Keratinocyte (primary cell): ENCODE results near the gene RALGPS2.

ENCODE experiments used
- CTCF ChIP-seq, 3 experiments: IDR thresholded peaks in 1 of 3; conservative IDR thresholded peaks in 1 of 3; optimal IDR thresholded peaks in 1 of 3; 2 replicates in 2 of 3; 3 replicates in 1 of 3; pipeline versions ENCODE3 to v1.5.1; 2011; ENCODE audit warnings: low read length in 3 of 3, mild to moderate bottlenecking in 3 of 3, moderate library complexity in 2 of 3, control low read depth in 1 of 3, inconsistent platforms in 1 of 3; ENCODE audit not compliant: insufficient read depth in 2 of 3; ENCODE audit errors: extremely low read depth in 1 of 3
- EZH2 ChIP-seq: IDR thresholded peaks from one replicate; pipeline ENCODE4 v1.6.1; 2012; ENCODE audit warnings: inconsistent platforms, mild to moderate bottlenecking, low read length, moderate library complexity

- no peak for TF ChIP-seq CTCF (optimal IDR thresholded peaks at IDR 0.05 in 1 of 3, IDR thresholded peaks at IDR 0.05 in 1 of 3, conservative IDR thresholded peaks at IDR 0.05 in 1 of 3; ENCODE audit: extremely low read depth in 1 of 3, insufficient read depth in 2 of 3, low read length in 3 of 3)
- no peak for TF ChIP-seq EZH2
These were observed 49.2 kb downstream of the RALGPS2 start for GRCh38 chr1:178774263-178774662.
